Esophagus (tissue), 2 donors: Measurements from ENCODE around the gene PSMG2. TPM values are rescaled to one million over a fixed set of nuclear protein-coding genes. Genes with fewer than 3 reads are reported as not detected.
A peak's percentile ranks its signal among the peaks of the same experiment; 100 is the strongest.

Experiments
- H3K27ac ChIP-seq, 2 donors: one replicate each; pipeline ENCODE4 v1.5.1; 2013; ENCODE audit warnings: low read depth in 2 of 2, mild to moderate bottlenecking in 2 of 2, inconsistent platforms in 1 of 2, low read length in 1 of 2, moderate library complexity in 1 of 2
- H3K27me3 ChIP-seq, 2 donors: one replicate each; pipeline ENCODE4 v1.6.1; 2013; ENCODE audit warnings: low read length in 2 of 2, control low read depth in 1 of 2, mild to moderate bottlenecking in 1 of 2; ENCODE audit not compliant: insufficient read depth in 2 of 2, control insufficient read depth in 1 of 2
- H3K36me3 ChIP-seq, 2 donors: one replicate each; pipeline ENCODE4 v1.6.1; 2013; ENCODE audit warnings: low read length in 1 of 2; ENCODE audit not compliant: control insufficient read depth in 2 of 2, insufficient read depth in 2 of 2
- H3K4me1 ChIP-seq, 2 donors: one replicate each; pipeline ENCODE4 v1.6.1; 2013; ENCODE audit warnings: low read length in 1 of 2; ENCODE audit not compliant: control insufficient read depth in 2 of 2, insufficient read depth in 2 of 2
- H3K4me3 ChIP-seq, 2 donors: one replicate each; pipeline ENCODE4 v1.5.1; 2013; ENCODE audit warnings: low read length in 2 of 2, mild to moderate bottlenecking in 2 of 2, low read depth in 1 of 2, moderate library complexity in 1 of 2
- H3K9me3 ChIP-seq, 2 donors: one replicate each; pipeline ENCODE4 v1.6.1; 2013; ENCODE audit warnings: mild to moderate bottlenecking in 2 of 2, low read depth in 1 of 2, low read length in 1 of 2, moderate library complexity in 1 of 2; ENCODE audit not compliant: control insufficient read depth in 2 of 2, insufficient read depth in 1 of 2
- WGBS, 2 donors: extraction: QIAGEN DNeasy Blood & Tissue Kit; methylation state at CpG; one replicate each; pipeline ENCODE4 v1.1.7; 2013; 5-methylcytosine and 5-hydroxymethylcytosine counted together
- polyA plus RNA-seq, 2 donors: library from polyadenylated mRNA; stranded (reverse); fragments of 200-250 nt; gene quantifications; one replicate each; pipeline ENCODE4 v1.2.3, GENCODE V29; 2013
- donor health status: healthy with polysubstance abuse.
- donor health status: Bipolar disorder and iron deficiency.

The PSMG2 gene
- polyA plus RNA-seq, 2 donors: 66.6 to 76.6 TPM

DNA sequence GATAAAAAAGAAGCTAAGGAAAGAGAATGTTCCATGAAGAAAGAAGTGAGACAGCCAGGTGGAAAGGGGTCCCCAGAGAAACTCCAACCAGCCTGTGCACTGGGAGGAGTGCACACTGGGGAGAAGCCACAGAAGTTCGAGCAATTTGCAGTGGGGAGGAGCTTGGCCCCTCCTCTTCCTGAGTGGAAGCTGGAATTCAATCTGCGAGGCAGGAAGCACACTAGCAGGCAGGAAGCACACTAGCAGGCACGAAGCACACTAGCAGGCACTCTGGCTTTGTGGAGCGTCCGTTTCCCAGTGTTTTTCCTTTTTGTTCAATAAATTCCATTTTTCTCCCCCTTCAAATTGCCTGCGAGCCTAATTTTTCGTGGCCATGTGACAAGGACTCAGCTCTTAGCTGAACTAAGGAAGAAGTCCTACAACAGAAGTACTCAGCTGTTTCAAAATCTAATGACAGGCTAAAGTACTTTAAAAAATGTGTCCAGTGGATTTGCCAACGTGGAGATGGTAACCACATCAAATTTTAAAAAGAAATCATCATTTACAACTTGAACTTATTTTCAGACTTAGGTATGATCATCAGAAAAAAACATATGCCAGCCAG is 23.6 kb upstream of the PSMG2 start:
- Histone ChIP-seq H3K27me3 (no peaks in the 10 kb centered on the region), H3K4me1 (no peaks in the 10 kb centered on the region), H3K9me3 (no peaks in the 10 kb centered on the region), H3K27ac (peak overlapping the region in 1 of 2 donors; percentile 52), H3K36me3 (peaks cover 5 to 7% of the 10 kb centered on the region in 2 donors), H3K4me3 (no peak overlapping the region)
- WGBS, 2 donors: 51 to 54% methylated on average over 8 of the region's 8 CpGs

DNA sequence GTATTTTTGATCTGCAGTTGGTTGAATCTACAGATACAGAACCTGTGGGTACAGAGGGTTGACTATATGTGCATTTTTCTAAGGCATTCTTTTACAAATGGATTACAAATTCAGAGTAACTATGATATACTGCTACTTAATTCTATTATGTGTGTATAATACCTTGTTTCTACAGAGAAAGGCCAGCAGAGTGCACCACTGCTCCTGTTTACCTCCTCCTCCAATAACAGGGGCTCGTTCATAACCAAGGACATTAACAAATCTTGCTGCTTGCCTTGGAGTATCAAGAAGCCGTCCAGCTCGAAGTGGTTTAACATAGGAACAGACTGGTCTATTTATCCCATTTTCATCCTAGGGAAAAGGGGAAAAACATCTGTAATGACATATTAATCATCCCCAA is 16.7 kb upstream of the PSMG2 start:
- no peak overlapping the region for H3K4me3 ChIP-seq
- WGBS, 2 donors: 61 to 73% methylated on average over 3 of the region's 3 CpGs
- no peak overlapping the region for H3K27ac ChIP-seq
- no peaks in the 10 kb centered on the region for H3K27me3 ChIP-seq
- H3K36me3 ChIP-seq: peaks cover 0 to 2% of the 10 kb centered on the region in 2 donors
- H3K9me3 ChIP-seq: no peaks in the 10 kb centered on the region
- no peaks in the 10 kb centered on the region for H3K4me1 ChIP-seq

DNA sequence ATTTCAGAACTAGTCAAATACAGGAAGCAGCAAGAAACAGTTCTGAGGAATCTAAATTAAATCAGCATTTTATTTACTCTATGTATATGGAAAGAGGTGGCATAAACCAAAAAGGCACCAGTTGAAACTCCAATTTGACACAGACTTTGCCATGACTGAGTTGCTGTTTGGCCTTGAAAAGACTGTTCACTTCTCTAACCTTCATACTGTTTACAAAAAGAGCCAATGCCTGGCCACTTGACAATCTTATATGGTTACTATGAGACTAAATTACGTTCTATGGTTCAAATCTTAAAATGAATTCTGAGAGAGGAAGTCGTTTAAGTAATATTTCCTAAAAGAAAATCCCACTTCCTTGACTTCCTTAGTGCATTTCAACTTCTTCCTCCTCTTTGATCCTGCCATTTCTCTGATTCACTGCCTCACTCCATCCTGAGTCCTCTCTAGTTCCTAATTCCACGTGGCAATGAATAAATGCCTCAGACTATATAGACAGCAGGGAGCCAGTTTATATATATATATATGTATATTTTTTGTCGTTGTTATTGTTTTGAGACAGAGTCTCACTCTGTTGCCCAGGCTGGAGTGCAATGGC is 13.5 kb upstream of the PSMG2 start:
- no peak overlapping the region for H3K4me3 ChIP-seq
- H3K27me3 ChIP-seq: no peaks in the 10 kb centered on the region
- no peaks in the 10 kb centered on the region for H3K36me3 ChIP-seq
- no peaks in the 10 kb centered on the region for H3K9me3 ChIP-seq
- H3K27ac ChIP-seq: no peak overlapping the region
- H3K4me1 ChIP-seq: no peaks in the 10 kb centered on the region
- 79 to 86% methylated on average over 4 of the region's 4 CpGs for WGBS, 2 donors

DNA sequence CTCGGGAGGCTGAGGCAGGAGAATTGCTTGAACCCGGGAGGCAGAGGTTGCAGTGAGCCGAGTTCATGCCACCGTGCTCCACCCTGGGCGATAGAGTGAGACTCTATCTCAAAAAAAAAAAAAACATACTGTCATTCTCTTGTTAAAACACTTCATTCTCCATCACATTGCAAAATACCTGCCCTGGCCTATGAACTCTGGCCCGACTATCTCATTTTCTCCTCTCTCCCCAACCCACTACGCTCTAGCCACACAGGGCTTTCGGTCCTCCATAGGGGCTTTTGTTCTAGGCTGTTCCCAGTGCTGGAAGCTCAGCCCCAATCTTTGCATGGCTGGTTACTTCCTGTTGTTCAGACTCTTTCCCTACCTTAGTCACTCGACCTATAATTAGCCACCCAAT is 10.6 kb upstream of the PSMG2 start:
- 85 to 91% methylated on average over 9 of the region's 9 CpGs for WGBS, 2 donors

DNA sequence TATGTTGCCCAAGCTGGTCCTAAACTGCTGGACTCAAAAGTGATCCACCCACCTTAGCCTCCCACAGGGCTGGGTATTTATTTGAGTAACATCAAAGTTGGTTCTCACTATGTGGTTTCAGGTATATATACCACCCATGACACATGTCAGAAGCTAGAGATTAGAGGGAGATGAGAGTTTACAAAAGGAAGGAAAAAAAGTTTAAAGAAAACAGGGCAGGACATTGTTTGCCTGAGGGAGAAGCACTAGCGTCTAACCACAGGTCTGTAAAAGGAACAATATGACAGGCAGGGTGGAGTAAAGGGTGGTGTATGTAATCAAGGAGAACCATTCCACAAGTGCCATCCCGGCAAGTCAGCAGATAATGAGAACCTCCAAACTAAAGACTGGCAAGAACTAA is 8.8 kb upstream of the PSMG2 start:
- no peaks in the 10 kb centered on the region for H3K9me3 ChIP-seq
- H3K4me1 ChIP-seq: no peaks in the 10 kb centered on the region
- no peaks in the 10 kb centered on the region for H3K36me3 ChIP-seq
- WGBS, 2 donors: 29 to 45% methylated on average over 2 of the region's 2 CpGs
- no peak overlapping the region for H3K4me3 ChIP-seq
- H3K27me3 ChIP-seq: no peaks in the 10 kb centered on the region
- H3K27ac ChIP-seq: peak overlapping the region; percentile 65 to 78

More for the DNA sequence above, 10.6 kb upstream of the PSMG2 start:
- H3K9me3 ChIP-seq: no peaks in the 10 kb centered on the region
- no peaks in the 10 kb centered on the region for H3K36me3 ChIP-seq
- H3K4me3 ChIP-seq: no peak overlapping the region
- no peaks in the 10 kb centered on the region for H3K4me1 ChIP-seq
- H3K27me3 ChIP-seq: no peaks in the 10 kb centered on the region
- H3K27ac ChIP-seq: no peak overlapping the region

DNA sequence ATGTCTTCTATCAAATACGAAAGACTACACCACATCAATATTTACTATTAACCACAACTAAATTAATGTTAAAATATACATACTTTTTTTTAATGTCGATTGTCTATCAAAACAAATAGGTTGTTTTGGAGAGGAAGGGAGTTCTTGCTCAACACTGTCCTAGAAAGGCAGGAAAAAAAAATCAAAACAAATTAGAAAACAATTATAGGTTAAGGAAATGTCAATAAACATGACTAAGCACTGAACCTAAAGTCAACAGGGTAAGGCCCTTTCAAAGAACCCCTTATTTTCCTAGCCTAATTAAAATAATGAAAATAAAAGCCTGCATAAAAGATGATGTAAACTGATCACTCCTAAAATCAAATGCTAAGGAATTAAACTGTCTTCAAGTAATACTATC is 3.1 kb upstream of the PSMG2 start:
- H3K27me3 ChIP-seq: no peaks in the 10 kb centered on the region
- WGBS, 2 donors: 78 to 85% methylated on average over 2 of the region's 2 CpGs
- no peaks in the 10 kb centered on the region for H3K9me3 ChIP-seq
- no peak overlapping the region for H3K4me3 ChIP-seq
- no peaks in the 10 kb centered on the region for H3K4me1 ChIP-seq
- H3K36me3 ChIP-seq: no peaks in the 10 kb centered on the region
- H3K27ac ChIP-seq: no peak overlapping the region

DNA sequence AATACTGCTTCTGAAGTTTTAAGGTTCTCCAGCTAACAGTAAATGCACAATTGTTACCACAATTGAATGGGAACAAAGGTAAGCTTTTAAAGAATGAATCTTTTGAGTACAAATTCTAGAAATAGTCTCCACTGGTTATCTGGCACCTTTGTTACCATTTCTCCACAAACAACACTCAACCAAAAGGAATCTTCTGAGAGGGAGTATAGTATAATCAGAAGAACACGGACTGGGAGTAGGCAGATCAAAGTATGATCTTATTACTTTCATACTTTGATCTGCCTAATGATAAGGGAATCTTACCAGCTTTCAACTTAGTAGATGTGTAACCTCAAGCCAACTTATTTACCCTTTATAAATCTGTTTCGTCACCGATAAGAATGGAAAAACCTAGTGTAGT is 1.7 kb upstream of the PSMG2 start:
- H3K4me1 ChIP-seq: no peaks in the 10 kb centered on the region

DNA sequence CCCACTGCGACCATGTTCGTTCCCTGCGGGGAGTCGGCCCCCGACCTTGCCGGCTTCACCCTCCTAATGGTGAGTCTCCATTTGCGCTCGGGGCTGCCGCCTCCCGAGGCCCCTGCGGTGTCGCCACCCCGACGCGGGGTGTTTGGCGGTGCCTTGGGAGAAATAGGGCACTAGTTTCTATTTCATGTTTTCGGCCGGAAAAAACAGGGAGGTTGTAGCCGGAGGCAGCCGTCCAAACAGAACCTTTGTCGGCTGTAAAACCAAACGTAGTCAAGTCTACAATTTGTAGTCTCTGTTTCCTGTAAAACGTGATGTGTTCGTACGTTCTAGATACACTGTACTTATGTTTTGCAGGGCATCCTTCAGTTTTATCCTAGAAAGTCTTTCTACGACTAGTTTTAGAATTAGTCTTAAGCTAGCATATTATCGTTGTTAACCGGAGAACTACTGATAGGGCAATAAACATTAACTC is 290 bp downstream of the PSMG2 start:
- H3K4me1 ChIP-seq: no peaks in the 10 kb centered on the region
- no peaks in the 10 kb centered on the region for H3K9me3 ChIP-seq
- H3K27ac ChIP-seq: peak overlapping the region; percentile 92 to 96
- H3K36me3 ChIP-seq: peaks cover under 1 to 3% of the 10 kb centered on the region in 2 donors
- WGBS, 2 donors: 0% methylated on average over 28 of the region's 28 CpGs
- no peaks in the 10 kb centered on the region for H3K27me3 ChIP-seq
- peak overlapping the region; percentile 81 to 95 for H3K4me3 ChIP-seq

More for the DNA sequence above, 1.7 kb upstream of the PSMG2 start:
- Histone ChIP-seq H3K27ac (no peak overlapping the region), H3K27me3 (no peaks in the 10 kb centered on the region), H3K4me3 (peak overlapping the region; percentile 81 to 95), H3K9me3 (no peaks in the 10 kb centered on the region), H3K36me3 (no peaks in the 10 kb centered on the region)
- WGBS, 2 donors: 72 to 73% methylated on average over 3 of the region's 3 CpGs

DNA sequence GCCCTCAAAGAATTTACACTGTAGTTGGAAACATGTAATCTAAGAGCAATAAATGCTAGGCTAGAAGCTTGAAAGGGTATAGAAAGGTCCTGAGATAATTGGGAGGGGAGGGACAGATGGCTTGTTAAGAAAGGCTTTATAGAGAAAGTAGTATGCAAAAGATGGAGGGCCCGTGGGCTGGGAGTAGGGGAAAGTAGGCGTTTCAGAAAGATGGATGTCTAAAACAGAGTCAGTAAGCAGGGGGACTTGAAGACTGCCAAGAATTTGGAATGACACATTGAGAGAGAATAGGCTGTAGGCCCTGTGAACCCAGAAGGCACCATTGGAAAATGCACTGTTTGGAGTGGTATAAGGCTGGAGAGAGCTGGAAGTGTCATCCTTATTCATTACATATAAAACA is 822 bp downstream of the PSMG2 start:
- WGBS, 2 donors: 0 to 1% methylated on average over 2 of the region's 2 CpGs
- H3K36me3 ChIP-seq: peaks cover 3% of the 10 kb centered on the region in 2 donors
- H3K27ac ChIP-seq: no peak overlapping the region
- H3K4me1 ChIP-seq: no peaks in the 10 kb centered on the region
- no peaks in the 10 kb centered on the region for H3K9me3 ChIP-seq
- H3K27me3 ChIP-seq: no peaks in the 10 kb centered on the region
- H3K4me3 ChIP-seq: peak overlapping the region; percentile 81 to 95

DNA sequence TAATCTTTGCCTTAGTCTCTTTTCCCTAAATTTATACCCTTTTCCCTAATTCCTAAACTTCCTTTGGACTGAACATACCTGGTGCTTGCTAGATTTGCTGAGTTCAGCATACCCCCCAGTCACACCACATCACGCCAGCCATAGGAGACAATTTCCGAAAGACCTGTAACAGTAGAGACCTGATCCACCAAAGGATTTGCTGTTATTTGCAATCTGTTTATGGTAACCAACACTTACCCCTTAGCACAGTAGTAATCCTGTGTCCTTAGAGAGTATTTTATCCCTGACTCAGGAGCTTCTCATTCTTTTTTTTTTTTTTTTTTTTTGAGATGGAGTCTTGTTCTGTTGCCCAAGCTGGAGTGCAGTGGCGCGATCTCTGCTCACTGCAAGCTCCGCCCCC is 8.6 kb downstream of the PSMG2 start:
- Histone ChIP-seq H3K4me3 (no peak overlapping the region), H3K27me3 (no peaks in the 10 kb centered on the region), H3K36me3 (peaks cover 9 to 10% of the 10 kb centered on the region in 2 donors), H3K9me3 (no peaks in the 10 kb centered on the region), H3K27ac (no peak overlapping the region), H3K4me1 (no peaks in the 10 kb centered on the region)
- 97 to 99% methylated on average over 5 of the region's 5 CpGs for WGBS, 2 donors
